MM.1S (cell line): ENCODE measurements around the gene CNR1.

Experiments
- DNase-seq: peaks from one replicate; pipeline ENCODE4 v3.0.0-alpha.2; 2015
- H2AFZ ChIP-seq: fragments of 300-600 bp; sonication (generic); 2 replicates; pipeline ENCODE4 v1.6.0; 2016; ENCODE audit warnings: antibody characterized with exemption, low read length
- H3F3A ChIP-seq: fragments of 300-600 bp; sonication (generic); 2 replicates; pipeline ENCODE4 v1.6.1; 2016; ENCODE audit warnings: mild to moderate bottlenecking, antibody characterized with exemption, low read length, moderate library complexity, mixed read lengths; ENCODE audit not compliant: insufficient read depth
- H3K27ac ChIP-seq: fragments of 300-600 bp; sonication (generic); 2 replicates; pipeline ENCODE4 v1.5.1; 2016; ENCODE audit warnings: mild to moderate bottlenecking, low read length
- H3K27me3 ChIP-seq: fragments of 300-600 bp; sonication (generic); replicated peaks from 2 replicates; pipeline ENCODE4 v1.6.0; 2016; ENCODE audit warnings: low read length; ENCODE audit not compliant: insufficient read depth
- H3K36me3 ChIP-seq: fragments of 300-600 bp; sonication (generic); replicated peaks from 2 replicates; pipeline ENCODE4 v1.6.1; 2016; ENCODE audit warnings: mild to moderate bottlenecking, low read length, mixed read lengths; ENCODE audit not compliant: insufficient read depth
- H3K4me1 ChIP-seq: fragments of 300-600 bp; sonication (generic); 2 replicates; pipeline ENCODE4 v1.6.1; 2016; ENCODE audit warnings: low read length, mixed read lengths
- H3K4me2 ChIP-seq: fragments of 300-600 bp; sonication (generic); 2 replicates; pipeline ENCODE4 v1.6.0; 2016; ENCODE audit warnings: low read depth, low read length
- H3K4me3 ChIP-seq: fragments of 300-600 bp; sonication (generic); 2 replicates; pipeline ENCODE4 v1.5.1; 2016; ENCODE audit warnings: low read length, mixed read lengths
- H3K79me2 ChIP-seq: fragments of 300-600 bp; sonication (generic); 2 replicates; pipeline ENCODE4 v1.6.1; 2016; ENCODE audit warnings: mixed run types, low read length, mixed read lengths
- H3K9ac ChIP-seq: fragments of 300-600 bp; sonication (generic); 2 replicates; pipeline ENCODE4 v1.6.1; 2016; ENCODE audit warnings: low read length, mixed read lengths
- H3K9me2 ChIP-seq: fragments of 300-600 bp; sonication (generic); replicated peaks from 2 replicates; pipeline ENCODE4 v1.6.1; 2016; ENCODE audit warnings: mild to moderate bottlenecking, low read length, mixed read lengths; ENCODE audit not compliant: insufficient read depth
- H3K9me3 ChIP-seq: fragments of 300-600 bp; sonication (generic); replicated peaks from 2 replicates; pipeline ENCODE4 v1.6.1; 2016; ENCODE audit warnings: mild to moderate bottlenecking, low read length, mixed read lengths; ENCODE audit not compliant: insufficient read depth
- H4K20me1 ChIP-seq: fragments of 300-600 bp; sonication (generic); 2 replicates; pipeline ENCODE4 v1.6.1; 2016; ENCODE audit warnings: mild to moderate bottlenecking, low read length, moderate library complexity, mixed read lengths; ENCODE audit not compliant: insufficient read depth
- EZH2 ChIP-seq: fragments of 300-600 bp; sonication (generic); optimal IDR thresholded peaks from 2 replicates; pipeline ENCODE3; 2017; ENCODE audit warnings: low read depth, mild to moderate bottlenecking, antibody characterized with exemption, low read length, mixed read lengths
- EZH2phosphoT487 ChIP-seq: fragments of 300-600 bp; sonication (generic); IDR thresholded peaks from 2 replicates; pipeline ENCODE4 v1.6.1; 2018; ENCODE audit warnings: antibody characterized with exemption, low read length
- TF ChIP-seq, protein P1 (sequence below): fragments of 300-600 bp; sonication (generic); IDR thresholded peaks from 2 replicates; pipeline ENCODE4 v1.5.1; 2016; ENCODE audit warnings: antibody characterized with exemption, low read length, mixed read lengths

The CNR1 gene

DNA sequence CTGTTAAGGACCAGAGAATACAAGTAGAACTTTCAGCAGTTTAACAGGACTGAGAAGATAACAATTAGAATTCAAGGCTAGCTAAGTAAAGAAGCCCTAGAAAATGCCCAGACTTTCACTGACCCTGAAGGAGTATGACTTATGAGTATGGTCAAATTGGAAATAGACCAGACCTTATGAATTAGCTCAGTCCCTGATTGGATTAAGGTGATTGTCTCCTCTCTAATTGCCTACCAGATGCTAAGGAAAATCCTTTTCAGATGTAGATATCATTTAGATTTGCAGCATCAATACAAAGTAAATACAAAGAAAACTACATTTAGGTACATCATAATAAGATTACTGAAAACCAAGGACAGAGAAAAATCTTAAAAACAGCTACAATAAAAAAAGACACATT, 58.9 kb downstream of the CNR1 start:
- Histone ChIP-seq H3F3A (no peaks in the 10 kb centered on the region), H2AFZ (no peak overlapping the region), H3K4me2 (no peak overlapping the region), H3K79me2 (no peaks in the 10 kb centered on the region), H3K4me3 (no peak overlapping the region), H3K36me3 (no peaks in the 10 kb centered on the region), H3K27me3 (no peaks in the 10 kb centered on the region), H4K20me1 (no peaks in the 10 kb centered on the region), H3K27ac (no peak overlapping the region), H3K4me1 (no peaks in the 10 kb centered on the region), H3K9me3 (no peaks in the 10 kb centered on the region), H3K9me2 (no peaks in the 10 kb centered on the region), H3K9ac (no peak overlapping the region)
- no peak for DNase-seq
- TF ChIP-seq, protein P1, sequence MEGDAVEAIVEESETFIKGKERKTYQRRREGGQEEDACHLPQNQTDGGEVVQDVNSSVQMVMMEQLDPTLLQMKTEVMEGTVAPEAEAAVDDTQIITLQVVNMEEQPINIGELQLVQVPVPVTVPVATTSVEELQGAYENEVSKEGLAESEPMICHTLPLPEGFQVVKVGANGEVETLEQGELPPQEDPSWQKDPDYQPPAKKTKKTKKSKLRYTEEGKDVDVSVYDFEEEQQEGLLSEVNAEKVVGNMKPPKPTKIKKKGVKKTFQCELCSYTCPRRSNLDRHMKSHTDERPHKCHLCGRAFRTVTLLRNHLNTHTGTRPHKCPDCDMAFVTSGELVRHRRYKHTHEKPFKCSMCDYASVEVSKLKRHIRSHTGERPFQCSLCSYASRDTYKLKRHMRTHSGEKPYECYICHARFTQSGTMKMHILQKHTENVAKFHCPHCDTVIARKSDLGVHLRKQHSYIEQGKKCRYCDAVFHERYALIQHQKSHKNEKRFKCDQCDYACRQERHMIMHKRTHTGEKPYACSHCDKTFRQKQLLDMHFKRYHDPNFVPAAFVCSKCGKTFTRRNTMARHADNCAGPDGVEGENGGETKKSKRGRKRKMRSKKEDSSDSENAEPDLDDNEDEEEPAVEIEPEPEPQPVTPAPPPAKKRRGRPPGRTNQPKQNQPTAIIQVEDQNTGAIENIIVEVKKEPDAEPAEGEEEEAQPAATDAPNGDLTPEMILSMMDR, result no peak
- TF ChIP-seq EZH2 (no peak), EZH2phosphoT487 (no peak)

DNA sequence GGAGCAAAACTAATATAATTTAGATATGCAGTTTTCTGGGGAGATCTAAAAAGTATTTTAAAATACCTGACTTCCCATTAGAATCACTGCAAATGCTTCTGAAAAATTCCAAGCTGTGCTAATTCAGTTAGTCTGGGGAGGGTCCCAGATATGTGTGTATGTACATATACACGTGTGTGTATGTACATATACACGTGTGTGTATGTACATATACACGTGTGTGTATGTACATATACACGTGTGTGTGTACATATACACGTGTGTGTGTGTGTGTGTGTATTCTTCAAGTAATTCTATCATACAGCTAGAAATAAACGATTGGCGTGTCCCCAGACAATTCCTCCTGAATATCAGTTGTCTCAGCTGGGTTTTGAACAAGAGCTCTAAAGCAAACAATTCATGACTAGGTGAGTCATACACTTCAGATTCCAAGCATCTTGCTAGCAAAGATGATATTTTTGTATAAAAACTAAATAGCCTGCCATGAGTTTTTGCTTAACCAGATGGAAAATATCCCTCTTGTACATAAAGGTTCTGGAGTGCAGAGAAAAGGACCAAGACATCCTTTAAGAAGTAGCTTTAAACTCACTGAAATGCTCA, 60.3 kb downstream of the CNR1 start:
- Histone ChIP-seq H3K9me2 (no peaks in the 10 kb centered on the region), H3K4me3 (no peak overlapping the region), H3K9me3 (no peaks in the 10 kb centered on the region), H2AFZ (no peak overlapping the region), H3K4me1 (no peaks in the 10 kb centered on the region), H3K27me3 (no peaks in the 10 kb centered on the region), H4K20me1 (no peaks in the 10 kb centered on the region), H3K4me2 (no peak overlapping the region), H3K79me2 (no peaks in the 10 kb centered on the region), H3F3A (no peaks in the 10 kb centered on the region), H3K9ac (no peak overlapping the region), H3K36me3 (no peaks in the 10 kb centered on the region), H3K27ac (no peak overlapping the region)
- DNase-seq, result no peak
- TF ChIP-seq EZH2 (no peak), EZH2phosphoT487 (no peak)
- TF ChIP-seq, protein P1, result no peak
